Body of pancreas (tissue), 4 donors: ENCODE measurements around the gene ADK.

ENCODE experiments used
- POLR2A ChIP-seq, 3 donors: fragments of 450-650 bp; IDR thresholded peaks; one replicate each; pipeline ENCODE4 v1.6.1; 2016; ENCODE audit warnings: antibody characterized with exemption in 3 of 3, mild to moderate bottlenecking in 2 of 3
- TF ChIP-seq, protein P1 (sequence below), 7 experiments: fragments of 450-650 bp in 4 of 7; fragments of 200-600 bp in 3 of 7; sonication (generic) in 3 of 7; IDR thresholded peaks; one replicate each; pipeline ENCODE4 v1.5.1; 2016 to 2019; ENCODE audit warnings: antibody characterized with exemption in 7 of 7

GRCh38 chr10:74133923-74134820 lies 16.8 kb upstream of the ADK start:
- TF ChIP-seq, protein P1, sequence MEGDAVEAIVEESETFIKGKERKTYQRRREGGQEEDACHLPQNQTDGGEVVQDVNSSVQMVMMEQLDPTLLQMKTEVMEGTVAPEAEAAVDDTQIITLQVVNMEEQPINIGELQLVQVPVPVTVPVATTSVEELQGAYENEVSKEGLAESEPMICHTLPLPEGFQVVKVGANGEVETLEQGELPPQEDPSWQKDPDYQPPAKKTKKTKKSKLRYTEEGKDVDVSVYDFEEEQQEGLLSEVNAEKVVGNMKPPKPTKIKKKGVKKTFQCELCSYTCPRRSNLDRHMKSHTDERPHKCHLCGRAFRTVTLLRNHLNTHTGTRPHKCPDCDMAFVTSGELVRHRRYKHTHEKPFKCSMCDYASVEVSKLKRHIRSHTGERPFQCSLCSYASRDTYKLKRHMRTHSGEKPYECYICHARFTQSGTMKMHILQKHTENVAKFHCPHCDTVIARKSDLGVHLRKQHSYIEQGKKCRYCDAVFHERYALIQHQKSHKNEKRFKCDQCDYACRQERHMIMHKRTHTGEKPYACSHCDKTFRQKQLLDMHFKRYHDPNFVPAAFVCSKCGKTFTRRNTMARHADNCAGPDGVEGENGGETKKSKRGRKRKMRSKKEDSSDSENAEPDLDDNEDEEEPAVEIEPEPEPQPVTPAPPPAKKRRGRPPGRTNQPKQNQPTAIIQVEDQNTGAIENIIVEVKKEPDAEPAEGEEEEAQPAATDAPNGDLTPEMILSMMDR (IDR thresholded peaks at IDR 0.05), result no peak
- TF ChIP-seq POLR2A (IDR thresholded peaks at IDR 0.05), result no peak
